Measurements from ENCODE around the gene FUT4. TPM values are rescaled to one million over a fixed set of nuclear protein-coding genes. Genes with fewer than 3 reads are reported as not detected.

The FUT4 gene
- total RNA-seq, 2 donors from 2014 or later = 28.0 to 28.5 TPM

GRCh38 chr11:94544646-94545263 is 1.0 kb downstream of the FUT4 start:
- Histone ChIP-seq H3K27ac (peak overlapping the region; percentile 99), H3K9me3 (no peaks in the 10 kb centered on the region), H3K27me3 (no peaks in the 10 kb centered on the region), H3K36me3 (no peaks in the 10 kb centered on the region), H3K9ac (ENCODE audit: low read depth in 2 of 2, low read length in 2 of 2) (peak overlapping the region; percentile 94 to 97), H3K4me1 (no peaks in the 10 kb centered on the region), H3K4me3 (peak overlapping the region; percentile 61)
- no peak for TF ChIP-seq CTCF (IDR thresholded peaks at IDR 0.05)
- peak; percentile 53 for DNase-seq
- intact Hi-C loops (cut with DNase I) = no loop called here

- intact Hi-C loops (cut with DNase I) = no loop called here
- H3K9me3 ChIP-seq = no peaks in the 10 kb centered on the region
Measured at GRCh38 chr11:94545264-94546161, 1.8 kb downstream of the FUT4 start.

GRCh38 chr11:94546162-94546470 is 2.4 kb downstream of the FUT4 start:
- peak overlapping the region; percentile 15 to 97 for H3K9ac ChIP-seq (ENCODE audit: low read depth in 2 of 2, low read length in 2 of 2)
- peak overlapping the region; percentile 61 for H3K4me3 ChIP-seq
- H3K4me1 ChIP-seq = no peaks in the 10 kb centered on the region
- no peak for TF ChIP-seq CTCF (IDR thresholded peaks at IDR 0.05)
- no peaks in the 10 kb centered on the region for H3K9me3 ChIP-seq
- no peaks in the 10 kb centered on the region for H3K36me3 ChIP-seq
- intact Hi-C loops (cut with DNase I) = no loop called here
- no peak for DNase-seq
- H3K27ac ChIP-seq = no peak overlapping the region
- H3K27me3 ChIP-seq = no peaks in the 10 kb centered on the region

More at GRCh38 chr11:94545264-94546161, 1.8 kb downstream of the FUT4 start:
- H3K27me3 ChIP-seq = no peaks in the 10 kb centered on the region
- no peaks in the 10 kb centered on the region for H3K36me3 ChIP-seq
- H3K9ac ChIP-seq (ENCODE audit: low read depth in 2 of 2, low read length in 2 of 2) = peak overlapping the region; percentile 94 to 97
- no peak for TF ChIP-seq CTCF (IDR thresholded peaks at IDR 0.05)
- DNase-seq = no peak
- no peaks in the 10 kb centered on the region for H3K4me1 ChIP-seq
- peak overlapping the region; percentile 61 for H3K4me3 ChIP-seq
- H3K27ac ChIP-seq = peak overlapping the region; percentile 99

- Histone ChIP-seq H3K4me3 (peak overlapping the region; percentile 61), H3K36me3 (no peaks in the 10 kb centered on the region), H3K27ac (no peak overlapping the region), H3K27me3 (no peaks in the 10 kb centered on the region), H3K9ac (ENCODE audit: low read depth in 2 of 2, low read length in 2 of 2) (peak overlapping the region in 1 of 2 donors; percentile 97), H3K4me1 (no peaks in the 10 kb centered on the region), H3K9me3 (no peaks in the 10 kb centered on the region)
- TF ChIP-seq CTCF (IDR thresholded peaks at IDR 0.05) = no peak
- intact Hi-C loops (cut with DNase I) = no loop called here
- peak; percentile 68 for DNase-seq
Measured at GRCh38 chr11:94546886-94547285, 3.2 kb downstream of the FUT4 start.

GRCh38 chr11:94549146-94549545 is 5.4 kb downstream of the FUT4 start:
- Histone ChIP-seq H3K27me3 (no peaks in the 10 kb centered on the region), H3K9me3 (no peaks in the 10 kb centered on the region), H3K4me1 (no peaks in the 10 kb centered on the region), H3K27ac (no peak overlapping the region), H3K36me3 (no peaks in the 10 kb centered on the region), H3K9ac (ENCODE audit: low read depth in 2 of 2, low read length in 2 of 2) (peak overlapping the region in 1 of 2 donors; percentile 66), H3K4me3 (no peak overlapping the region)
- intact Hi-C loops (cut with DNase I) = no loop called here
- no peak for TF ChIP-seq CTCF (IDR thresholded peaks at IDR 0.05)
- no peak for DNase-seq

All from colonic mucosa (tissue), 4 donors.